Activated CD8-positive, alpha-beta memory T cell treated with anti-CD3 and anti-CD28 coated beads, Interleukin-2, amount 50 U/mL, for 24 hours (primary cell): Measurements from ENCODE around the gene LDLRAD4.

Source experiments
- DNase-seq: peaks from one replicate; pipeline ENCODE4 v3.0.0-alpha.2; 2020; ENCODE audit errors: extremely low read depth

The LDLRAD4 gene

DNA sequence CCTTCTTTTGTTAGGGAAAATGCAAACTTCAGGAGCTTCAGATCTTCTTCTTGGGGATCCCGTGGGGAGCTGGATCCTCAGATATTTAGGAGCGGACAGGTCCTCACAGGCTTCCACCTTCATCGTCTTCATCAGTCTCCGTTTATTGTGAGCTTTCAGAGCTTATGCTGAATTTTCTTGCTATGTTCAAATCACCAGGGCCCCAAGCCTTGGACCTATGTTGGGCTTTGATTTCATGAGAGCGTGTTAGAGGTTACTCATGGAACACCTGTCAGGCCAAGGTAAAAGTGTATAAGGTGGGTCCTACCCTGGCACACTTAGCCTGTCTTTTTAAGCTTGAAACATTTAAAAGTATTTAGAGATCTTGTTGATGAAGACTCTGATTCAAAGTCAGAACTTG is 294.9 kb downstream of the LDLRAD4 start:
- no peak for DNase-seq

DNA sequence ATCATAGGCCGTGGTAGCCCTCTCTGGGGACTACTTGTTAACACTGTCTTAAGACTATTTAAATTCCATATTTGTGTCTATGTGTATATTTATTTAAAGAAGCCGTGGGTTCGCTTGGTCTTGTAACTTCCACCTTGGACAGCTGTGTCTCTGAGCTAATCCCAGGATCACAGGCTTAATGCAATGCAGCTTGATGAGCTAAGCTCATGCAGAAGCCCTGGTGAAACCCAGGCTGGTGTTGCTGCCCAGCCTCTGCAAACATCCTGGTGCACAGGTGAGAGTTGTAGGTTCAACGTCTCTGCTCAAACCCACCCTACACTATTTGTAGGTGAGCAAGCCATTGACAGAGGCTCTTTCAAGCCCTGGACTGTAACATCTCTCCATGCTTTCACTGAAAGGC is 296.0 kb downstream of the LDLRAD4 start:
- DNase-seq, result no peak

DNA sequence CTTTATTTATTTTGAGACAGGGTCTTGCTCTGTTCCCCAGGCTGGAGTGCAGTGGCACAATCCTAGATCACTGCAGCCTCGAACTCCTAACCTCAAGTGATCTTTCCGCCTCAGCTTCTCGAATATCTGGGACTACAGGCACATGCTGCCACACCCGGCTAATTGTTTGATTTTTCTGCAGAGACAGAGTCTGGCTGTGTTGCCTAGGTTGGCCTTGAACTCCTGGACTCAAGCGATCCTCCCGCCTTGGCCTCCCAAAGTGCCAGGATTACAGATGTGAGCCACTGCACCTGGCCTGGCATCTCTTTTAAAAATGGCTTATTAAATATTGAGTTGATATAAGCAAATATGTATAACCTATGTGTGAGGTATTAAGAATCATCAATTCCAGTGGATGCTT is 298.3 kb downstream of the LDLRAD4 start:
- DNase-seq, result no peak

DNA sequence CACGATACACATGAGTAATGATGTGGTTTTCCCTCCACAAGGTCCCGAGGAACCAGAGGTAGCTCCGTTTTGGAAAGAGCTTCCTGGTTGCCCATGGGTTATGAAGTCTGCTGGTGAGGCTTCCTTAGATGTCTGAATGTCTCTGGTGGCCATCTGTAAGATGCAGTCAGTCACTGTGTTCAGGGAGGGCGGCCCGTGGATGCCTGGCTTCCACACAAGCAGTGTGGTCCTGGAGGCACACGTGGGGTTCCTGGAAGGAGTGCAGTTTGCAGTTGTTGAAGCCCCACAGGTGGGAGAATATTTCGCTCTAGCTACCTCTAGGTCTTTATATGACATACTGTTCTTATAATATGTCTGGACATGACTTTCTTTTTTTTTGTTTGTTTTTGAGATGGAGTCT is 298.8 kb downstream of the LDLRAD4 start:
- no peak for DNase-seq

DNA sequence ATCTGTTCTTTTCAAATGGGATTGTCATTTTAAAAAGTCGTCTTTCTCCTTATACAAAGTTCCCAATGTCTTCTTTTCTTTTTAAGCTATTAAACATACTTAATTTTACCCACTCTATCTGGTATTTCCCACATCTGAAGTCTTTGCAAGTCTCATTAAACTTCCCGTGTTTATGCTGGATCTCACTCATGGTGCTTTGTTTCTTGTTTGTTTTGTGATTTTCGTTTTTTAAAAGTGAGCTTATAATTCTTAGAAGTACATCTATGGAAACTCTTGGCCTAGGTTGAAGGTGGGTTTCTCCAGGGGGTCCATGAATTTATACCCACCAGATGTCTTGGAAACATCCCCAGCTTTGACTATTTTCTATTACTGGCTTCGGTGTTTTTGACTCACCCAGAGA is 299.8 kb downstream of the LDLRAD4 start:
- DNase-seq, result no peak

DNA sequence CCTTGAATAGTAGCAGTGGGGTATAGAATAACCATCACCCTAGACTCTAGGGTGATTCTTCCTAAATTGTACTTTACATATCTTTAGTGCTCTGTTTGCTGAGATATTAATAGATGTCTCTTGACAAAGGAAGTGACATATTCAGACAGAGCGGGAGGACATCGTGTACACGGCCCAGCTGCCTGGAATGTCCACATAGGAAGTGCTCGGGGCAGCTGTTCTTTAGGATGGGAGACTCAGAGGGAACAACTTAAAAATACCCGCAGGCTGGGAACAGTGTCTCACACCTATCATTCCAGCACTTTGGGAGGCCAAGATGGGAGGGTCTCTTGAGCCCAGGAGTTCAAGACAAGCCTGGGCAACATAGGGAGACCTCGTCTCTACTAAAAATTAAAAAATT is 301.7 kb downstream of the LDLRAD4 start:
- DNase-seq, result no peak

DNA sequence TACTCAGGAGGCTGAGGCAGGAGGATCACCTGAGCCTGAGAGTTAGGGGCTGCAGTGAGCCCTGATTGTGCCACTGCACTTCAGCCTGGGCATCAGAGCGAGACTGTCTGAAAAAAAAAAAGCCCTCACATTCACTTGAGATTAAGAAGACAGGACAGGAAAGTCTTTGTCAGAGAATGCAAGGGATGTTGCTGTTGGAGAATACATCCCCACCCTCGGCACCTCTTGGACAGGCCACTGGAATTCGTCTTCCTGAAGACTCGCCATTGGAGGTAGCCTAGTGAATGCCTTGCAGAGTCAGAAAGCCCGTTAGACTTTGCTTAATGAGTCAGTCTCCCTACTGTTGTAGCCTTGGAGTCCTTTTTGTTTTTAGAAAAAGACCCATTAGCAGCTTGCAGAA is 302.2 kb downstream of the LDLRAD4 start:
- DNase-seq, result no peak

DNA sequence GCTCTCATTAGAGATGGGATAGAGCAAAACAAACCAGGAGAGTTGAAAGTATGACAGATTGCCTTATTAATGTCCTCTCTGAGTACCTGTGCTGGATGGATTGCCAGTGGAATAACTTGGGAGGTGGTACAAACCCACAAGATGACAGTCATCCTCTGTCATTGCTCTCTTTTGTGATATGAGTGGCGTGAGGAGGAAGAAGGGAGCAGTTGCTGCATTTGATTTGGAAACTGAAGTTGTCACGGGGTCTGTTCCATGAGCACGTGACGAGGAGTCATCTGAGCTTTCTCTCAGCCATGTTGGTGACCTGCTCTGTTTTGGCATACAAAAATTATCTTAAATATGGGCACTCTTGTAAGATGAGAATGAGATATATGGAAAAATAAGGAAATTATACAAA is 302.9 kb downstream of the LDLRAD4 start:
- no peak for DNase-seq

DNA sequence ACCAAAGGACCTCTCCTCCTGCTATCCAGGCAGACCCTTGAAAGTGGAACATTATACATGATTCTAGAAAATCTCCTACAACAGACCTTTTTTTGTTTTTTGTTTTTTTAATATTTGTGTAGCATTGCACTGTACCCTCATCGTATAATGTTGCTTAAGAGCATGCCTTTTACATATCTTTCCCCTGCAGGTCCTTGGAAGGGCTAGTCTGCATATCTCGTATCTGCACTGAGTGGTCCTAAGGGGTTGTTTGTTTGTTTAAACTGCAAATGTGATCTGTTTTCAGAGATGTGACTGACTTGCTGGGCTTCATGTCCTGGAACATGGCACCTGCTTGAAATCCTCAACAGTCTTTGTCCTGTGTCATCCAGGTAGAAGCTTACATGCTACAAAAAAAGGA is 303.7 kb downstream of the LDLRAD4 start:
- DNase-seq, result no peak

DNA sequence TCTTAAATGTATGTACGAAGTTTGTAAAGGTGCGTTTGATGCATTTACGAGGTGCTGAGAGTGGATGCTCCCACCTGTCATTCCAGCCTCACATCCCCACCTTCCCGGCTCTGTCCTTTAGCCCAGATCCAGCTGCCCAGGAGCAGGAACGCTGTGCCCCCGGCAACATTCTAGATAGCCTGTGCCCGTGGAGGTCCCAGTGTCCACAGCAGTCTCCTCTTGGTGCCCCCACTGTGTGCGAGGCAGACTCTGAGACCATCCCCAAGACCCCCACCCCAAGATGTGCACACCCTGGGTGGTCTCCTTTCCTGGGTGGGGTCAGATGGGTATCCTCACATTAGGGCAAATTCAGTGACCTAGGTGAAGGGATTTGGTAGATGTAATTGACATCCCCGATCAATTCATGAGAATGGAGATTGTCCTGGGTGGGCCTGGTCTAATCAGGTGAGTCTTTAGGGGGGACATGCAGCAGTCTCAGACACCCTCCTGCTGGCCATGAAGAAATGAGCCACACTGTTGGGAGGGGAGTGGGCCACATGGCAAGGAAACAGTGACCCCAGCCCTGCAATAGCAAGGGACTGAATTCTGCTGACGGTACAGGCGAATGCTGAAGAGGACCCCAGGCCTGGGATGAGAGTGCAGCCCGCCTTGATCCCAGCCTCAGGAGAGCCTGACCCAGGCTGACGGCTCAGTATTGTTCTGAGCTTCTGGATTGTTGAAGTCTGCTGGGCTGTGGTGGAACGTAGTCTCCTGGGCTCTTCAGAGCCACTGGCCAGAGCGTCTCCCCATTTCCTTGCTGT is 304.5 kb downstream of the LDLRAD4 start:
- DNase-seq, result no peak

DNA sequence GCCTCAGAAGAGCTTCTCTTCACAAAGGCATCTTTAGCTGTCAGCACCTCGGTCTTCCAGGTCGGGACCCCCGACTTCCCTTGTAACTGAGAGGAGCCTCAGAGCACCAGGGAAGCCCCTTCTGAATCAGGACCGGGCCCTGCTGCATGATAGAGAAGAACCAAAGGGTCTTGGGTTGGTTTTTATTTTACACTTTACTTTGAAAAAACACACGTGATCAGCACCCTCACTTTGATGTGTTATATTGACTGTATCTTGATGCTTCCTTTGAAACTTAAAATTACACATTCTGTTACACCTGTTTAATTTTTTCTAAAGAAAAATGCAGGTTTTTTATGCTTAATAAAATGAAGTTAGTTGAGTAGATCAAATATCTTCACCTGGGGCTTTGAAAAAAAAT is 305.5 kb downstream of the LDLRAD4 start:
- no peak for DNase-seq

DNA sequence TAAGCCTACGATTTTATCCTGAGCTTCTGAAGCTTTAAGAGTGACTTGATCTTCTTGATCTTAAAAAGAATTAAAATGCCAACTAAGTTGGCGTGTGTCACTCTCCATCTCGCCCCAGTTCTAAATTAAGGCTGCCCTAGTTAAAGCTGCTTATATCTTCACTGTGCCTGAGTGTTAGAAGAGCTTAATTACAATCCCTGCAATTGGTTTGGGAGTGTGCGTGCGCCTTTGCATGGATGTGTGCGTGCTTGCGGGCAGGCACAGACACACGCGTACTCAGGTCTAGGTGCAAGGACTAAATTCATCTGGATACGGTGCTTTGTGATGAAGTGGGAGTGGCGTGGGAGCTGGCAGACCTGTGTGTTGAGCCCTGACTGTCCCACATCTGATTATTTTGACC is 306.3 kb downstream of the LDLRAD4 start:
- DNase-seq, result no peak

DNA sequence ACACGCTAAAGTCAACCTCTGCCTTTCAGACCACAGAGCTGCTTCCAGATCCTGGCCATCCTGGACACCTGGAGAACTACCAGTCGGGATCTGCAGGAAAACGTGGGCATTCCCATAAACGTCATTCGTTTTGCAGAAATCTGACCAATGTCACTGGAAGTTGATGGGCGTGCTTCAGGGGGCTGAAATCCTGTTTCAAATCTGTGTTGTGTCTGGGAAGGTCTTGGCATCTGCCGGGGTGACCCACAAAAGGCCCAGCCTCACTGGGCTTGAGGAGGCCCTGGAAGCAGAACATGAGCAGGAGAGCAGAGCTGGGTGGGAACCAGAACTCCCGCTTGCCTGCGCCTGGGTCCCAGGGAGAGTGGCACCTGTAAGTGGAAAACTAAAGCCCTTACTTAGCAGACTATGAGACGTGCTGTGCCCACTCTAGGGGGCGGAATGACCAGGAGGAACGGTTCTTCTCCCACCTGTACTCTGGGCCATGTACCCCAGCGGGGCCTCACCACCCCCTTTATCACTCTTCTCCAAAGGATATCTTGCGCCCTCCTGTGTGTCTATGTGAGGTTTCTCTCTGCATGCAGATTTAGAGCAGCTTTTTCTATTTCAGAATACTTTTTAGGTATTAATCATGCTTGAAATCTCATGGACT is 306.9 kb downstream of the LDLRAD4 start:
- DNase-seq, result no peak

DNA sequence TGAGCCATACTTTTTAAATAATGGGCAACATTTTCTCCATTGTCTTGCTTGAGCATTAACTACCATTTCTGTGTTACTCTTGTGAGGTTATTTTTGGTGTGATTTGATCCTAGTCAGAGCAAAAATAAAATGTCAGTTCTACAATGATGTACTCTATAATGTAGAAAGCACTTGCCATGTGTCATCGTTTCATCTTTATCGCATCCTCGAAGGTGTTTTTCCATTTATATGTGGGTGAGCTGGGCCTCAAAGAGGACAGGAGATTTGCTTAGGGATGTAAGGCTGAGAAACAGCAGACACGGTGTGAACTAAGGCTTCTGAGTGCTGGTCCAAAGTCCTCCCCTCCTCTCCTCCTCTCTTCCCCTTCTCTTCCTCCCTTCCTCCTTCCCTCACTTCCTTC is 308.0 kb downstream of the LDLRAD4 start:
- no peak for DNase-seq

DNA sequence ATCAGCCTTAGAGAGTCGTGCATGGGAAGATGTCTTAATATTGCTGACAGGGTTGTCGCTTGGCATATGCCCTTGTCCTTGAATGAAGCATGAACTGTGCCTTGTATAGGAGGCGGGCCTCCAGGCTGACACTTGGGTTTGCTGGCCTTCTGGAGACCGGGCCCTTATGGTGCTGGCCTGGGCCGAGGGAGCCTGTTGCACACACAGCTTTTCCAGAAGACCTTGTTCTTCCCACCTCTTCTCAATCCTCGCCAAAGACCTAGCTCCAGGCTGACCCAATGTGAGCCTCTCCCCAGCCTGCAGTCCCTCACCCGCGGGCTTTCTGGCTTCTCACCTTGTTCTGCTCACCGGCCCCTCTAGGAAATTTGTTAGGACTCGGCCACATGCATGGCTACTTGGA is 308.7 kb downstream of the LDLRAD4 start:
- DNase-seq, result no peak

DNA sequence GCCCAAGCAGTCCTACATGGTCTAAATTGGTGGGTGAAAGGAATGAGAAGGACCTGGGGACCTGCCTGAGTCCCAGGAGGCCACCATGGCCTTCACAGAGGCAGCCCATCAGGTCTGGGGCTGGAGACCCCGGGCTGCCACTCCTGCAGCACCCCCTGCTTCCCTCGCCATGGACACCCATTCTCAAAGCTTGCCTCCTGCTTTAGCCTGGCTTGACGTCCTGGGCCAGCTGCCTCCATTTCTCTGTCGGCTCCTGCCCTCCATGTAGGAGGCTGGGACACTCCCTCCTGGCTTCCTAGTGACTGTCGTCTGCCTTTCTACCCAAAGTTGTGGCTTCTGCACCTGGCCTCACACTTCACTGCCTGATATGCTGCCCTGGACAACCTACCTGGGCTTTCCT is 309.2 kb downstream of the LDLRAD4 start:
- no peak for DNase-seq

DNA sequence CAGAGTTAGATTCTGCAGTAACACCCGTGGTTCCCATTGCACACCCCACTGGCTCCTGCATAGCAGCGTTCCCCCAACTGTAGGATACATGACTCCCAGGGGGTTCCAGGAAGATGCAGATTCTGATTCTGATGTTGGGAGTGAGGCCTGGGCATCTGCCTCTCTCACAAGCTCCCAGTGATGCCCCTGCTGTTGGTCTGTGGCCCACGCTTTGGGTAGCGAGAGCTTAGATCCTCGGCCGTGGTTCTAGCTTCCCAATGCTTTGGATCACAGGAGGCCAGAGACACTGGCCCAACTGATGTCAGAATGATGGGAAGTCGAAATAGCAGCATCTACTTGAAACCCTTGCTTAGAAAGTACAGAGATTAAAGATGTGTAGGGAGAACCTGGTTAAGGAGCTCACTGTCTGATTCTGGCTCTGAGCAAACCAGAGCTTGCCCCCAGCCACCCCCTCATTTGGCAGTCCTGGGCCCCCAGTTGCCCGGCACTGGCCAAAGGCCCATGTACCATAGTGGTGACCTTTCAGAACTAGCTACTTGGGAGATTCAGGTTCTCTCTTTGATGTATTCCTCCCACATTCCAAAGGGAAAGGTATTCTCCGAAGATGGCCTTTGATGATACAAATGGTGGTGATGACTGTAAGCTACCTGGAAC is 310.3 kb downstream of the LDLRAD4 start:
- no peak for DNase-seq

DNA sequence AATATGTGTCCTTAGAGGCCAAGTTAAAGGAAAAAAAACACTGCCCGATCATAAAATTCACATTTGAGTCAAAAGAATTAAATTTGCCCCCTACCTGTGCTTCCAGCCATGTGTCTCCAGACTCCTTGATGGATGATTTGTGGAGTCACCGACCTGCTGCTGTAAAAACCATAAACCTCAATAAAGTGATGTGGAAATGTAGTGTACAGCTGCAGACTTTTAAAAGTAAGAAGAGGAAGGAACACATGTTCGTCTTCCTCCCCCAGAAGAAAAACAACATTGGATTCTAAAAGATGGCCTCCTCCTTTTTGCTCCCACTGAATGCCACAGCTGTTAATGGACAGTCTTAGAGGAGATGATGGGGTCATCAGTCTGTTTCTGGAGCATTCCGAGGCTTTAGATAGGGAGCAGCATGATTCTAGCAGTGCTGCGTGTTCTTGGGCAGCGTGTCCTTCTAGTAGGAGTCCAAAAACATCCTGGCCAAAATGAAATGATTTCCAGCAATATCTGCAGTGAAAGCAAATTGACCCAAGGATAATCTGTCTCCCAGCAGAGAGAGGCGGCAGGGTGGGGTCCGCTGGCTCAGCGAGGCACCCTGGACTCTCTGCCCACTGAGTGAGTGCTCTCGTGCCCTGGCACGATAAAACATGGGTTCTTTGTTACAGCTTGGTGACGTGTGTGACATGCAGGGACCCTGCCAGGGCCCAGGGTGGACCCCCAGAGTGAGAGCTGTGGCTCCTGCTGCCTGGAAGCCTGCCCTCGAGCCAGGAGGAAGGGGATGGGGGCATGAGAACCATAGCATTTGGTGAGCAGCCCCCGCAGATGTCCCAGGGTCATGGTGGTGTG is 311.7 kb downstream of the LDLRAD4 start:
- DNase-seq, result no peak

DNA sequence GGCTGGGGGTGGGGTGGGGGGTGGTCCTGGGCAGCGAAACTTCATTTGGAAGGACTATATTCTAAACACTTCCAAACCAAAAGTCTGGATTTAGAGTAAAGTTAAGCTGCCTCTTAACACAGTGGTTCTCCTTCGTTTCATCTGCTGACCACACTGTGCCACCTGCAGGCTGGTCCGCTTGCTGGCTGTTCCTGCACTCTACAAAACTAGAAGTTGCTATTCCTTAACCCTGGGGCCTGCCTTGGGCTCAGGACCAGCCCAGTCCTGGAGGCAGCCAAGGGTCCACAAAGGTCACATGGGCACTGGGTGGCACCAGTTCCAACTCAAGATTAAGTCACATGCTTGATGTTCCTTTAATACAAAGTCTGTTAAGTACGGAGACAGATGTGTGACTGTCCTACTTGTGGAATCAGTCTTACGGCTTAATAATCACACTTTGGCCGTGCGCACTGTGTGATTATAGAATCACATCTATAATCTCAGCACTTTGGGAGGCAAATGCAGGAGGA is 312.4 kb downstream of the LDLRAD4 start:
- no peak for DNase-seq

DNA sequence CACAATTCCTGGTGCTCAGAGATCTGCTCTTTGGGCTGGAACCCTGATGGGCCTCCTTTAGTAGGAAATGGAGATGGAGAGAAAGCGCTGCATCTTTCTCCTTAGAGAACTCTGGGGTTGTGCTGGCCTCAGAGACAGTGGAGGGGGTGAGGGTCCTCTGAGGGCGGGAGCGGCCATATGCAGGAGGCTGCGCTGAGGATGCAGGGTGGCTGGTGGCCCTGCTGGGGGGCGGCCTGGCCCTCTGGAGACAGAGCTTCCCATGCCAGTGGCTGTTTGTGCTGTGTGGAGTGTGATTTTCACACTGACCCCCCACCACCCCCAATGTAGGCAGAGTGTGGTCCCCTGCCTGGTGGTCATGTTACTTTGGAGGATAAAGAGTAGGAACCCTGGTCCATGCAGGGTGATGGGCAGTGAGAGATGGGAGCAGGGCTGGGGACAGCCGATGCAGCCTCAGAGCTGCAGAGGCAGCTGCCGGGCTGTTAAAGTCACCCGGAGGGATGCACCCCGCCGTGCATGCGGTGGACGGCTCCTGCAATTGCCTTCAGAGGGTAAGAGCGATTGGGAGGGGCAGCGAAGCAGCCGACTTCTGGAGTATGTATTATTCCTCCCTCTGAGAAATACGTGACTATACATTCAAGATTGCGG is 313.2 kb downstream of the LDLRAD4 start:
- no peak for DNase-seq

DNA sequence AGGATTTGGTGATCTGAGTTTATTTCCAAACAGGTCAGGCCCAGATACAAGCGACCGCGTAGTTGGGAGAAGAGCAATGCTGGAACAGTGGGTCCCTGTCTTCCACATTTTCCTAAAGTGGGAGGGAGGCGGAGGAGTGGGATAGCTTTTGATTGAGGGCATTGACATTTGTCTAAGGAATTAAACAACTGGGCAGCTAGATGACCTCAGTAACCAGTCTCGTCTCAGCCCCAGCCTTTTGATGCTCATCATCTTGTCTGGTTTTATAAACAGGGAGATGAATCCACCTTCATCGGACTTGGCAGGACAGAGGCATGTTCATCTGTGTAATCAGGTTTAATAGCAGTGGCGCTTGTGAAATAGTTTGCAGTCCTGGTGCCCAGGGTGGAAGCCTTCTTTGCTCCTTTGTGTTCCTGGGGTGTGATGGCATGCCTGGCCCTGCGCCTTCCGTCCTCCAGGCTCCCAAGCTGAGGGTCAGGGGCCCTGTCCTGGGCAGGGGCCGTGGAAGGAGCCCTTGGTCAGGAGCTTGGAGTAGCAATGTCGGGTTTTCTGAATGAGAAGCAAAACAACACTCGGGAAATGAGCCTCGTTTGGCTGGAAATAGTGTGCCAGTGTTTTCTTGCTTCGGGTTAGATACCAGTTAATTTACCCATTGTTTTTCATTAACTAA is 314.0 kb downstream of the LDLRAD4 start:
- DNase-seq, result no peak
